Measurements from ENCODE around the gene SIGLEC8.
A peak's percentile ranks its signal among the peaks of the same experiment; 100 is the strongest.
"Not testable (repeated sequence)": the region's sequence is repeated elsewhere in the genome, so short reads cannot be mapped to it uniquely, and the experiment has no call there.

SIGLEC8 gene

GRCh38 chr19:51441410-51442390 lies 16.6 kb downstream of the SIGLEC8 start:
- DNase-seq = no peak

DNA sequence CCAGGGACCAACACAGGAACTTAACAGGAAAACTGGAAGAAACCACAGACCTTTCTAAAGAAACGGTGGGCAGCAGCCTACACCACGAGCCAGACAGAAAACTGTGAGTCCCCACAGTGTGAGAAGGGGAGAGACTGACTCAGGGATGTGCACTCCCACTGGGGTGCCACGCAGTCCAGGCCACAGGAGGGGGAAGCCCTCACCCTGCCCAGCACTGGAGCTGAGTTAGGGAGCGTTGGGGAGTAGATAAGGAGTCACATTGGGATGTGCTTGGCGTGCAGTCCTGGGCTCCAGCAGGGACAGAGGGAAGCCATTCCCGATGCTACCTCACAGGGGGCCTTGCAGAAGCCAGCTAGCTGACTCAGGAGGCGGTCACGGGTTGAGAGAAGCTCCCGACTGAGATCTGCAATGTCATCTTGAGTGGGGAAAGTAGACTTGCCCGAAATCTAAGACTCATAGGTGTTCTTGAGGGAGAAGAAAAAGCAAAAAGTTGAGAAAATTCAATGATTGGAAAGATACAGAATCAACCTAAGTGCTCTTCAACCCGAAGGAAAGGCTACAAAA lies 17.3 kb downstream of the SIGLEC8 start:
- DNase-seq = no peak

DNA sequence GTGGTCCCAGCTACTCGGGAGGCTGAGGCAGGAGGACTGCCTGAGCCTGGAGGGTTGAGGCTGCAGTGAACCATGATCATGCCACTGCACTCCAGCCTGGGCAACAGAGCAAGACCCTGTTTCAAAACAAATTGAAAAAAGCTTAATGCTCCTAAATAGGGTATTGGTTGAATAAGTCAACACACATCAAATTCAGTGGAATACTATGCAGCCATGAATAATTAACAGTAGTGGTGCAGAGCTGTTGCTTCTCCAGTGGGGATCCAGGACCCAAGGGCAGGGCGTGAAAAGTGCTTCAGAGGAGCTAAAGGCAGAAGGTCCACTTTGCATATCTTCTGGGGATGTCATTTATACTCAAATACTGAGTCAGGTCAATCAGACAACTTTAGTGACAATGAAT lies 18.2 kb downstream of the SIGLEC8 start:
- no peak for DNase-seq

DNA sequence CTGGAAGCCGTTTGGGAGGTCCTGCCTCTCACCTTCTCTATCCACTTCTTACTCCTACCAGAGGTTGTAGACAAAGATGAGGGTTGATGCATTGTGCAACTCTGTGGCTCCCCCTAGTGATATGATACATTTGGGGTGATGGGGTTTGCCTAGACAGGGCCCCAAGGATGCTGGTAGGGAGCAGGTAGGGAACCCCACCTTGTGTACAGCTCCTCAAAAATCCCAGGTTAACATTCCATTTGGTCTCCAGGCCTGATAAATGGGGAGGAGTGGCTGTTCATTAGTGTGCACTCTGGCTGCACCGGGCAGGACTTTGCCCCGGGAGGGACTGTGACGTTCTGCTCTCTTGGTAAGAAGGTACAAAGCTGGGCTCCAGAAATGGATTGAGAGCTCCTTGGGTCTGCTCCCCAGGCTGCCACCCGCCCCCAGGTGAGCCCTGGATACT lies 19.2 kb downstream of the SIGLEC8 start:
- DNase-seq = peak; percentile 29

DNA sequence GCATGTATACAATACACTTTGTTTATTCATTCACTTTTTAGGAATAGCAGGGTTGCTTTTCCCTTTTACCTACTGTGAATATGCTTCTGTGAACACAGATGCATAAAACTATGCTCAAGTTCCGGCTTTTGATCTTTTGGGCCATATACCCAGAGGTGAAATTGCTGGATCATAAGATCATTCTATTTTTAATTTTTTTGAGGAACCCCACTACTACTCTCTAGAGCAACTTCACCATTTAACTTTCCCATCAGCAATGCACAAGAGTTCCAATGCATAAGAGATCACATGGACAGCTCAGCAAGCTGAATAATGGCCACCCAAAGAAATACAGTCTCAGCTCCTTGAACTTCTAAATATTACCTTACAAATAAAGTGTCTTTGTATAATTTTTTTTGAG lies 23.8 kb downstream of the SIGLEC8 start:
- no peak for DNase-seq

DNA sequence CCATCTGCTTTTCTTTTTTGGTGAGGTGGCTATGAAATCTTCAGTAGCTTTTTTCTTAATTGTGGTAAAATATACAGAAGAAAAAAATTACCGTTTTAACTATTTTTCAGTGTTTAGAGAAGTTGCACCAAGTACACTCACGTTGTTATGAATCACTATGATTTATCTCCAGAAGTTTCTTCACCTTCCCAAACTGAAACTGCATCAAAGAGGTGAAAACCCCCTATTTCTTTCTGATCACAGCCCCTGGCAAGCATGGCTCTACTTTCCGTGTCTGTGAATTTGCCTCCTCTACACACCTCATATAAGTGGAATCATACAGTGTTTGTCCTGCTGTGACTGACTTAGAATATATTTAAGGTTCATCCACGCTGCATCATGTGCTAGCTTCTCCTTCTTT lies 25.2 kb downstream of the SIGLEC8 start:
- DNase-seq = no peak

DNA sequence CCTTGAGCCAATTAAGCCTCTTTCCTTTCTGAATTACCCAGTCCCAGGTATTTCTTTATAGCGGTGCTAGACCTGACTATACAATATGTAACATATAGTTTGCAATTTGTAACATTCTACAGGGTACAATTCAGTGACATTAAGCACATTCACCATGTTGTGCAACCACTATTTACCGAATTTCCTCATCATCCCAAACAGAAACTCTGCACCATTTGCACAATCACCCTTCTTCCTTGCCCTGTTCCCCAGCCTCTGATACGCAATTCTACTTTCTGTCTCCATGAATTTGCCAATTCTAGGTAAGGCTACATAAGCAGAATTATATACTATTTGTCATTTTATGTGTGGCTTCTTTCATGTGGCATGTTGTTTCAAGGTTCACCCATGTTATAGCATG lies 27.1 kb downstream of the SIGLEC8 start:
- DNase-seq = no peak

GRCh38 chr19:51430221-51430620 lies 28.0 kb downstream of the SIGLEC8 start:
- no peak for DNase-seq

DNA sequence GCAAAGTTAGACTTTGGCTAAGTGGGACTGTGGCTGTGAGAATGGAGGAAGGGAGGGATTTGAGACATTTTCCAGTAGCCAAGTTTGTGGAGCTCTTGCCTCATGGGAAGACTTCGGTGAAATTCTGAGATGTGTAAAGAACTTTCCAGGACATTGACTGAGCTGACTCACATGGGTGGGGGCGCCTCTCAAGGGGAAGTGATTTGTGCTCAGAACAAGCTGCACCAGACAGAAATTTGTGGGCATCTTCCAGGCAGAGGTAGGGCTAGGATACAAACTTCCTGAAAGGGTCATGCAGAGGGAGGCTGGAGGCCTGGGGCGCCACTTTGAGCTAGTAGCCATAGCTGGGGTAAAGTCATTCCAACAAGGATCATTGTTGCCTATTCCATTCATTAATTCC lies 31.1 kb downstream of the SIGLEC8 start:
- DNase-seq = no peak

GRCh38 chr19:51422053-51422448 lies 36.2 kb downstream of the SIGLEC8 start:
- peak; percentile 72 for DNase-seq

DNA sequence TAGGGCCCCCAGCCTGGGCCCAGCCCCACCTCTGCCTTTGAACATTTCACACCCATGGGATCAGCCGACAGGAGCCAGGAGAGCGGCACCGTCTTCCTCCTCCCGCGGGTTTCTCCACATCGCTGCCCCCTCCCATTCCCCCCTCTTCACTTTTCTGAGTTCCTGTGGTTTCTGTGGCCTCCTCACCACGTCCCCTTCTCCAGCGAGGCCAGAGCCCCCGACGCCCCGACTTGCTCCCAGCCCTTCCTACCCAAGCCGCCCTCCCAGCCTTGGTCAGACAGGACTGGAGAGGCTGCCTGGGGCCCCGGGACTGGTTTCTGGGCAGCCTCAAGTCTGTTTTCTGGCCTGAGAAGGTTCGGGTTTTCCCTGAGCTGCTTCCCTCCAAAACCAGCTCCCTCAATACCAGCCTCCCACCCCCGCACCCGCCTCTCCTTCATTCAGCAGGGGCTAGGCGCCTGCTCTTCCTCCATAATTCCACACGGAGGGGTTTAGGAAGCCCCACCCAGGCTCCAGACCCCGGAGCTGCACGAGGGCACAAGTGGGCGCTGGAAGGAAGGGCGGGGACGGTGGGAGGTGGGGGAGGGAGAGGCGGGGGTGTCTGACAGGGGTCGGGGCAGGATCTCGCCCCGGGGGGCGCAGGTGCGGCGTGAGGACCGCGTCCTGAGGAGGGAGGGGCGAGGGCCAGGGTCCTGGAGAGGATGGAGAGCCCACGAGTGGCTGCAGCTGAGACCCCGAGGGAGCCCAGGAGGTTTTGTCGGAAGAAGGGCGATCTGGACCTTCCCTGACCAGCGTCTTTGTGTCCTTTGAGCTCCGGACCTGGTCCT lies 36.8 kb downstream of the SIGLEC8 start:
- no peak for DNase-seq

DNA sequence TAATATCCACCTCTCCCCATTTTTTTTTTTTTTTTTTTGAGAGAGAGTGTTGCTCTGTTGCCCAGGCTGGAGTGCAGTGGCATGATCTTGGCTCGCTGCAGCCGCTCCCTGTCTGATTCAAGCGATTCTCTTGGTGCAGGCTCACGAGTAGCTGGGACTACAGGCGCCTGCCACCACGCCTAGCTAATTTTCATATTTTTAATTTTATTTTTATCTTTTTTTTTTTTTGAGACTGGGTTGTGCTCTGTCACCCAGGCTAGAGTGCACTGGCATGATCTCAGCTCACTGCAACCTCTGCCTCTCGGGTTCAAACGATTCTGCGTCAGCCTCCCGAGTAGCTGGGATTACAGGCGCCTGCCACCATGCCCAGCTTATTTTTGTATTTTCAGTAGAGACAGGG lies 37.7 kb downstream of the SIGLEC8 start:
- DNase-seq = not testable (repeated sequence)

DNA sequence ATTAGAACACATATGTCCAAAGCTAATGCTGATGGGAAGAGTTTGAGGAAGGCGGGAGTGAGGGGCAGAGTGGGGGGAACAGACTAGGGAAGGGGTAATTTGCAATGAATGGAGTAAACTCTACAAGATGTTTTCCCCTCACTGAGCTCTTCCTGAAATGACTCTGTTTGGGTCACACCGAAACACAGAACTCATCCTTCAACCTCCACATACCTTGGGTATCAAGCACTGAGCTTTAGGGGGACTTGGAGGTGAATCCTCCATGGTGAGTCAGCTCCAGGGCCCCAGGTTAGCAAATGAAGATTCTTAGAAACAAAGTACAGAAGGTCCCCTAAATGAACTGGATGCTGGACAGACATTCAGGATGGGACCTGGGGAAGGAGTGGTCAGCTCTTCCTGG lies 39.5 kb downstream of the SIGLEC8 start:
- no peak for DNase-seq

DNA sequence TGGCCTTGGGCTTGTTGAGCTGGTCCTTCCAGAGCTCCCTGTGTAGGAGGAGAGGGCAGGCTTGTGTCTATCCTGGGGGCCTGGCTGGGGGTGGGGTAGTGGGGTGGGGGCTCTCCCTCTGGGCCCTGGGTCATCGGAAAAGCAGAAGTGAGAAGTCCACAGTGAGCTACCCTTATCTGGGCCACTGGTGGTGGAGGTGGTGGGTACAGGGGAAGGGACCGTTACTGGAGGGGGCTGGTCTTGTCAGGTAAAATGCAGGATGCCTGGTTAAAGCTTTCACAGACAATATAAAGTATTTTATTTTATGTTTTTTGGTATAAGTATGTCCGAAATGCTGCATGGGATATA lies 40.5 kb downstream of the SIGLEC8 start:
- DNase-seq = no peak

DNA sequence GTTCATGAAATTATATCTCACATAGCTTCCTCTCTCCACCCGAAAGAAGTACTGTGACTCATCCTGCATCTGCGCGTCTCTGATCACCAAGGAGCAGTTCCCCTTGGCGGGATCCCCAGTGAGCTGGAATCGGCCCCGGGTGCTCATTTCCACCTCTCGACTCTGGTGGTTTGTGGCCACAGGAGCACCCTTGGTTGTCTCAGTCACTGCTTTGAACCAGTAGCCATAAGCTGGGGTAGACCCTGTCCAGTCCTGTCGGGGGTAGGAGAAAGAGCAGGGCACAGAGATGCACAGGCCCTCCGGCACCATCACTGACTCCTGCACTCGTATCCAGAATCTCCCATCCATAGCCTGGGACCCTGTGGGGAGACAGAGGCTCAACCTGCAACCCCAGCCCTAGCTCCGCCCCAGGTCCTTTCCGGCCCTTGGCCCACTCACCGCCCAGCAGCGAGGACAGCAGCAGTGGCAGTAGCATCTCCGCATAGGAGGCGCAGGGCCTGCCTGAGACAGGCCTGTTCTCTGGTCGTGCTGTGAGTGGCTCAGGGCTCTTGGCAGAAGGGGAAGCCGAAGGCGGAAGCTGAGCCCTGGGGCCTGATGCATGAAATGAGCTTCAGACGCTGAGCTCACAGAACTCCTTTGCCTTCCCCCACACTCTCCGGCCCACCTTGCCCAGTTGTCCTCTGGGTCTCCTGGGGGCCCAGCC lies 41.0 kb downstream of the SIGLEC8 start, which contains the start of gene SIGLEC10:
TSS of gene SIGLEC10 (minus strand) at position 536 of the 703 bp plus-strand sequence. CDS start at position 475, 61 bp downstream.
- DNase-seq = peak; percentile 28

GRCh38 chr19:51416422-51416821 lies 41.8 kb downstream of the SIGLEC8 start:
- not testable (repeated sequence) for DNase-seq

- DNase-seq = no peak
Measured at GRCh38 chr19:51415187-51415586, 43.1 kb downstream of the SIGLEC8 start.

GRCh38 chr19:51410950-51411748 lies 47.1 kb downstream of the SIGLEC8 start:
- DNase-seq = no peak

GRCh38 chr19:51407511-51408131 lies 50.6 kb downstream of the SIGLEC8 start:
- DNase-seq = peak; percentile 37

GRCh38 chr19:51402117-51402516 lies 56.1 kb downstream of the SIGLEC8 start:
- no peak for DNase-seq
